Ovary (tissue), 9 donors: ENCODE data around the gene HTATSF1. TPM values are rescaled to one million over a fixed set of nuclear protein-coding genes. Genes with fewer than 3 reads are reported as not detected.

Experiments used
- DNase-seq, 5 donors: peaks; one replicate each; pipeline ENCODE4 v3.0.0-alpha.2; 2019 to 2020
- H3K27ac ChIP-seq, 2 donors: fragments of 200-600 bp; one replicate each; pipeline versions ENCODE4 v1.5.1 to v1.8.0; 2019 to 2022
- H3K27me3 ChIP-seq: fragments of 200-600 bp; one replicate; pipeline ENCODE4 v1.8.0; 2022
- H3K36me3 ChIP-seq: fragments of 200-600 bp; sonication (generic); one replicate; pipeline ENCODE4 v1.5.1; 2019
- H3K4me1 ChIP-seq: one replicate; pipeline ENCODE4 v1.8.1; 2013; ENCODE audit warnings: mild to moderate bottlenecking, moderate library complexity; ENCODE audit not compliant: insufficient read depth
- H3K4me3 ChIP-seq: fragments of 200-600 bp; sonication (generic); one replicate; pipeline ENCODE4 v1.5.1; 2017
- H3K9me3 ChIP-seq, 2 donors: fragments of 200-600 bp in 1 of 2; sonication (generic) in 1 of 2; one replicate each; pipeline versions ENCODE4 v1.5.1 to v1.8.1; 2013 to 2019; ENCODE audit warnings: mild to moderate bottlenecking in 1 of 2, moderate library complexity in 1 of 2
- CTCF ChIP-seq, 3 donors: fragments of 450-650 bp in 2 of 3; fragments of 200-600 bp in 1 of 3; IDR thresholded peaks; one replicate each; pipeline versions ENCODE4 v1.5.1 to v1.8.0; 2016 to 2022; ENCODE audit warnings: antibody characterized with exemption in 3 of 3, mild to moderate bottlenecking in 1 of 3
- EP300 ChIP-seq: sonication (generic); formaldehyde crosslinking; IDR thresholded peaks from one replicate; pipeline ENCODE4 v1.6.1; 2017; ENCODE audit warnings: antibody characterized with exemption
- POLR2A ChIP-seq: fragments of 450-650 bp; IDR thresholded peaks from one replicate; pipeline ENCODE4 v1.6.1; 2017; ENCODE audit warnings: antibody characterized with exemption, mild to moderate bottlenecking, moderate library complexity
- WGBS, 3 donors: extraction: QIAGEN DNeasy Blood & Tissue Kit in 1 of 3; methylation state at CpG; one replicate each; pipeline versions ENCODE4 v1.1.5 to v1.1.7; 2013 to 2017; 5-methylcytosine and 5-hydroxymethylcytosine counted together
- intact Hi-C, 4 donors: fragments of 100-400 bp; cut with DNase I; formaldehyde crosslinking; loops; one replicate each; pipeline versions ENCODE4 v1.11.0 to v1.15.1; 2022 to 2023
- polyA plus RNA-seq, 2 donors: library from polyadenylated mRNA; stranded (reverse); fragments of 200-250 nt in 1 of 2; fragments of 350-450 nt in 1 of 2; fragmentation: Illumina TruSeq in 1 of 2; extraction: RNeasy Lipid Tissue Mini Kit (QIAGEN cat#74804) in 1 of 2; gene quantifications; one replicate each; pipeline ENCODE4 v1.2.3, GENCODE V29; 2013 to 2014
- total RNA-seq, 7 donors: library from RNA; depleted of rRNA in 2 of 7; stranded (reverse); fragments of >200 nt in 2 of 7; fragmentation: NEBNext Ultra II Directional in 3 of 7; extraction: Animal tissue kit (Norgen Biotek cat#: 25700) in 3 of 7; gene quantifications; one replicate each; pipeline versions ENCODE4 v1.1.0 to v1.2.4, GENCODE V29; 2016 to 2023
- donor health status: DM: no; HTN: no; CAD: no; lungs with moderate emphysema.
- donor health status: DM: no; HTN: no; CAD: no.
- donor health status: Bipolar disorder and iron deficiency.
- donor health status: DM: yes; HTN: yes; CAD: no.
- donor health status: DM: no; HTN: no; CAD: no.
- donor health status: DM: yes; HTN: yes; CAD: no.

Gene HTATSF1
- total and polyA plus RNA-seq, 9 donors: 44.2 to 72.3 (median 58.8) TPM

GRCh38 chrX:136525738-136526606 lies 28.6 kb downstream of the HTATSF1 start:
- H3K27ac ChIP-seq: peak overlapping the region in 1 of 2 donors; percentile 50
- no peak for TF ChIP-seq POLR2A
- TF ChIP-seq CTCF (IDR thresholded peaks at IDR 0.05): no peak
- TF ChIP-seq EP300: no peak
- no peaks in the 10 kb centered on the region for H3K4me1 ChIP-seq
- peak; percentile 77 to 88 (median 81) for DNase-seq
- no peaks in the 10 kb centered on the region for H3K36me3 ChIP-seq
- H3K9me3 ChIP-seq: no peaks in the 10 kb centered on the region
- intact Hi-C loops: no loop called here
- H3K4me3 ChIP-seq: no peak overlapping the region
- 8 to 12% (median 9%) methylated on average over 2 of the region's 2 CpGs for WGBS, 3 donors
- no peaks in the 10 kb centered on the region for H3K27me3 ChIP-seq

- TF ChIP-seq POLR2A (no peak), CTCF (IDR thresholded peaks at IDR 0.05) (no peak), EP300 (no peak)
- intact Hi-C loops: no loop called here
- Histone ChIP-seq H3K4me1 (no peaks in the 10 kb centered on the region), H3K9me3 (no peaks in the 10 kb centered on the region), H3K27ac (no peak overlapping the region), H3K27me3 (no peaks in the 10 kb centered on the region), H3K4me3 (no peak overlapping the region), H3K36me3 (no peaks in the 10 kb centered on the region)
- no peak for DNase-seq
- 65 to 73% (median 72%) methylated on average over 8 of the region's 8 CpGs for WGBS, 3 donors
Measured at GRCh38 chrX:136528645-136529315, 31.4 kb downstream of the HTATSF1 start.

GRCh38 chrX:136529795-136530194 lies 32.4 kb downstream of the HTATSF1 start:
- no peak for TF ChIP-seq POLR2A
- TF ChIP-seq CTCF (IDR thresholded peaks at IDR 0.05): no peak
- TF ChIP-seq EP300: no peak
- no peaks in the 10 kb centered on the region for H3K36me3 ChIP-seq
- no peaks in the 10 kb centered on the region for H3K9me3 ChIP-seq
- DNase-seq: no peak
- H3K4me1 ChIP-seq: no peaks in the 10 kb centered on the region
- intact Hi-C loops: no loop called here
- no peak overlapping the region for H3K4me3 ChIP-seq
- no peaks in the 10 kb centered on the region for H3K27me3 ChIP-seq
- no peak overlapping the region for H3K27ac ChIP-seq
- WGBS, 3 donors: 53 to 75% (median 55%) methylated on average over 2 of the region's 2 CpGs

GRCh38 chrX:136531951-136532350 lies 34.6 kb downstream of the HTATSF1 start, which contains the start of gene VGLL1:
Gene VGLL1 (plus strand): TSS chrX:136532215. CDS start chrX:136536021, 3,806 bp downstream.
- H3K27me3 ChIP-seq: no peaks in the 10 kb centered on the region
- H3K4me1 ChIP-seq: no peaks in the 10 kb centered on the region
- H3K27ac ChIP-seq: no peak within 1 kb of the TSS
- H3K9me3 ChIP-seq: no peaks in the 10 kb centered on the region
- no peak for DNase-seq
- H3K36me3 ChIP-seq: no peaks in the 10 kb centered on the region
- TF ChIP-seq POLR2A: no peak
- intact Hi-C loops: no loop called here
- 81 to 91% (median 87%) methylated on average over 3 of the region's 3 CpGs for WGBS, 3 donors
- H3K4me3 ChIP-seq: no peak within 1 kb of the TSS
